Ovary (tissue), 9 donors: Measurements from ENCODE around the gene PPFIBP2. TPM values are rescaled to one million over a fixed set of nuclear protein-coding genes. Genes with fewer than 3 reads are reported as not detected.

Source experiments
- DNase-seq, 5 donors: peaks; one replicate each; pipeline ENCODE4 v3.0.0-alpha.2; 2019 to 2020
- H3K27ac ChIP-seq, 2 donors: fragments of 200-600 bp; one replicate each; pipeline versions ENCODE4 v1.5.1 to v1.8.0; 2019 to 2022
- H3K27me3 ChIP-seq: fragments of 200-600 bp; one replicate; pipeline ENCODE4 v1.8.0; 2022
- H3K36me3 ChIP-seq: fragments of 200-600 bp; sonication (generic); one replicate; pipeline ENCODE4 v1.5.1; 2019
- H3K4me1 ChIP-seq: one replicate; pipeline ENCODE4 v1.8.1; 2013; ENCODE audit warnings: mild to moderate bottlenecking, moderate library complexity; ENCODE audit not compliant: insufficient read depth
- H3K4me3 ChIP-seq: fragments of 200-600 bp; sonication (generic); one replicate; pipeline ENCODE4 v1.5.1; 2017
- H3K9me3 ChIP-seq, 2 donors: fragments of 200-600 bp in 1 of 2; sonication (generic) in 1 of 2; one replicate each; pipeline versions ENCODE4 v1.5.1 to v1.8.1; 2013 to 2019; ENCODE audit warnings: mild to moderate bottlenecking in 1 of 2, moderate library complexity in 1 of 2
- EP300 ChIP-seq: sonication (generic); formaldehyde crosslinking; IDR thresholded peaks from one replicate; pipeline ENCODE4 v1.6.1; 2017; ENCODE audit warnings: antibody characterized with exemption
- POLR2A ChIP-seq: fragments of 450-650 bp; IDR thresholded peaks from one replicate; pipeline ENCODE4 v1.6.1; 2017; ENCODE audit warnings: antibody characterized with exemption, mild to moderate bottlenecking, moderate library complexity
- WGBS, 3 donors: extraction: QIAGEN DNeasy Blood & Tissue Kit in 1 of 3; methylation state at CpG; one replicate each; pipeline versions ENCODE4 v1.1.5 to v1.1.7; 2013 to 2017; 5-methylcytosine and 5-hydroxymethylcytosine counted together
- intact Hi-C, 4 donors: fragments of 100-400 bp; cut with DNase I; formaldehyde crosslinking; loops; one replicate each; pipeline versions ENCODE4 v1.11.0 to v1.15.1; 2022 to 2023
- polyA plus RNA-seq, 2 donors: library from polyadenylated mRNA; stranded (reverse); fragments of 200-250 nt in 1 of 2; fragments of 350-450 nt in 1 of 2; fragmentation: Illumina TruSeq in 1 of 2; extraction: RNeasy Lipid Tissue Mini Kit (QIAGEN cat#74804) in 1 of 2; gene quantifications; one replicate each; pipeline ENCODE4 v1.2.3, GENCODE V29; 2013 to 2014
- total RNA-seq, 7 donors: library from RNA; depleted of rRNA in 2 of 7; stranded (reverse); fragments of >200 nt in 2 of 7; fragmentation: NEBNext Ultra II Directional in 3 of 7; extraction: Animal tissue kit (Norgen Biotek cat#: 25700) in 3 of 7; gene quantifications; one replicate each; pipeline versions ENCODE4 v1.1.0 to v1.2.4, GENCODE V29; 2016 to 2023
- TF ChIP-seq, protein P1 (sequence below), 3 donors: fragments of 450-650 bp in 2 of 3; fragments of 200-600 bp in 1 of 3; IDR thresholded peaks; one replicate each; pipeline versions ENCODE4 v1.5.1 to v1.8.0; 2016 to 2022; ENCODE audit warnings: antibody characterized with exemption in 3 of 3, mild to moderate bottlenecking in 1 of 3
- donor health status: DM: no; HTN: no; CAD: no; lungs with moderate emphysema.
- donor health status: DM: no; HTN: no; CAD: no.
- donor health status: Bipolar disorder and iron deficiency.
- donor health status: DM: yes; HTN: yes; CAD: no.
- donor health status: DM: no; HTN: no; CAD: no.
- donor health status: DM: yes; HTN: yes; CAD: no.

PPFIBP2 gene
- total and polyA plus RNA-seq, 9 donors, result 9.6 to 36.2 (median 20.7) TPM

DNA sequence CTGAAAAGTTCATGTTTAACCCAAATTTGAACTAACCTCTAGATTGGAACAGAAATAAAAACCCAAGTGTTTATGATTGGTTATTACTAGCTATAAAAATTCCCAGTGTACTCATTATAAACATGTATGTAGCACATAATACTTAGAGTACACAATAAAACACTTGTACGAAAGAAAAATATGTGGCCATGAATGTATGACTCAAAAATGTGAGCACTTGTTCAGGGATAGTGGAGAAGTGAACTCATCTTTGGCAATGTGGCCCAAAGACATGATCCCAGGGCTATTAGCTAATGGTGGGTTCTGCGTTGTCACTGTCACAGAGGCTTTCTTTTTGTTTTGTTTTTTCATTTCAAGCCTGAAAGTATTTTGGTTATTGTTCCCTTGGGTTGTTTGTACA lies 72.0 kb downstream of the PPFIBP2 start:
- intact Hi-C loops, result no loop called here
- Histone ChIP-seq H3K4me1 (peaks cover 12% of the 10 kb centered on the region), H3K27me3 (no peaks in the 10 kb centered on the region), H3K4me3 (no peak overlapping the region), H3K9me3 (no peaks in the 10 kb centered on the region), H3K27ac (no peak overlapping the region), H3K36me3 (no peaks in the 10 kb centered on the region)
- DNase-seq, result no peak
- 88 to 95% (median 93%) methylated on average over 2 of the region's 2 CpGs for WGBS, 3 donors
- no peak for TF ChIP-seq POLR2A
- TF ChIP-seq, protein P1, sequence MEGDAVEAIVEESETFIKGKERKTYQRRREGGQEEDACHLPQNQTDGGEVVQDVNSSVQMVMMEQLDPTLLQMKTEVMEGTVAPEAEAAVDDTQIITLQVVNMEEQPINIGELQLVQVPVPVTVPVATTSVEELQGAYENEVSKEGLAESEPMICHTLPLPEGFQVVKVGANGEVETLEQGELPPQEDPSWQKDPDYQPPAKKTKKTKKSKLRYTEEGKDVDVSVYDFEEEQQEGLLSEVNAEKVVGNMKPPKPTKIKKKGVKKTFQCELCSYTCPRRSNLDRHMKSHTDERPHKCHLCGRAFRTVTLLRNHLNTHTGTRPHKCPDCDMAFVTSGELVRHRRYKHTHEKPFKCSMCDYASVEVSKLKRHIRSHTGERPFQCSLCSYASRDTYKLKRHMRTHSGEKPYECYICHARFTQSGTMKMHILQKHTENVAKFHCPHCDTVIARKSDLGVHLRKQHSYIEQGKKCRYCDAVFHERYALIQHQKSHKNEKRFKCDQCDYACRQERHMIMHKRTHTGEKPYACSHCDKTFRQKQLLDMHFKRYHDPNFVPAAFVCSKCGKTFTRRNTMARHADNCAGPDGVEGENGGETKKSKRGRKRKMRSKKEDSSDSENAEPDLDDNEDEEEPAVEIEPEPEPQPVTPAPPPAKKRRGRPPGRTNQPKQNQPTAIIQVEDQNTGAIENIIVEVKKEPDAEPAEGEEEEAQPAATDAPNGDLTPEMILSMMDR (IDR thresholded peaks at IDR 0.05), result no peak
- TF ChIP-seq EP300, result no peak

- H3K4me3 ChIP-seq, result no peak overlapping the region
- DNase-seq, result no peak
- intact Hi-C loops, result no loop called here
- TF ChIP-seq POLR2A (no peak), EP300 (no peak)
- H3K4me1 ChIP-seq, result peaks cover 7% of the 10 kb centered on the region
- no peaks in the 10 kb centered on the region for H3K27me3 ChIP-seq
- 84 to 90% (median 88%) methylated on average over 2 of the region's 2 CpGs for WGBS, 3 donors
- no peaks in the 10 kb centered on the region for H3K36me3 ChIP-seq
- no peaks in the 10 kb centered on the region for H3K9me3 ChIP-seq
- no peak overlapping the region for H3K27ac ChIP-seq
These were observed 72.6 kb downstream of the PPFIBP2 start for GRCh38 chr11:7586376-7586775.

DNA sequence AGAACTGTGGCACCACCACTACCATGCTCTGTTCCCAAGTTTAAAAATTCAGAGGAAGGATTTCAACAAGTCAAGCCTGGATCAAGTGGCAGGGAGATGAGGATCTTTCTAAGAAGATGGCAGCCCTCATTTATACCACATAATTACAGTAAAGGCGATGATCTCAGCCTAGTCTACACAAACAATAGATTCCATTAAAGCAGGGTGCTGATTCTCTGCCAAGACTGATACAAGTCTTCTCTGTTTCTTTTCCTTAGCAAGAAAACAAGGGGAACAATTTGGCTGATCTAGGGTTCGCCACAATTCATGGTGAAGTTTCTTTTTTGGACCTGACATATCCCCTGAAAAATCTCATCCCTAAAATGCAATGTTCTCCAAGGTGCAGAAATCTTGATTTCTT lies 73.9 kb downstream of the PPFIBP2 start:
- peaks cover 5% of the 10 kb centered on the region for H3K4me1 ChIP-seq
- no peak overlapping the region for H3K4me3 ChIP-seq
- no peaks in the 10 kb centered on the region for H3K9me3 ChIP-seq
- DNase-seq, result no peak
- intact Hi-C loops, result no loop called here
- H3K27ac ChIP-seq, result no peak overlapping the region
- TF ChIP-seq POLR2A (no peak), EP300 (no peak)
- TF ChIP-seq, protein P1 (IDR thresholded peaks at IDR 0.05), result no peak
- no peaks in the 10 kb centered on the region for H3K36me3 ChIP-seq
- whole genome bisulfite sequencing, 3 donors, result 91 to 99% (median 95%) methylated on average over 2 of the region's 2 CpGs
- H3K27me3 ChIP-seq, result no peaks in the 10 kb centered on the region

DNA sequence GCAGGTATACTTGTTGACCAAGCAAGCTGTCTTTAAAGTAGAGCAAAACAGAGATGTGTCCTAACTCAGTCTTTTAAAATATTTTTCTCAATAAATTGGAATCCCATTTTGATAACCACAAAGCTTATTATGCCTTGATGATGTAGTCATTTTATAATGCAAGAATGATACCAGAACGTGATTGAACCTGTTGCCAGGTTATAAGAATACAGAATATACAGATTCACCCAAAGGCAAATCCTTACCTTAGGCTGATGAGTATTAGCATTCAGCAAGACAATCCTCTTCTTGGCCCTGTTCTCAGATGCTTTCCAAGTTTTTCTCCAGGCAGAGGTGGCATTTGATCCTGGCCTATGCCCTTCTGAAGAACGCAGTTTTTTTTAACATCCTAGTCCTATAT lies 76.1 kb downstream of the PPFIBP2 start:
- H3K4me3 ChIP-seq, result no peak overlapping the region
- no peaks in the 10 kb centered on the region for H3K9me3 ChIP-seq
- no peaks in the 10 kb centered on the region for H3K36me3 ChIP-seq
- H3K27me3 ChIP-seq, result no peaks in the 10 kb centered on the region
- intact Hi-C loops, result no loop called here
- DNase-seq, result no peak
- H3K4me1 ChIP-seq, result peaks cover 3% of the 10 kb centered on the region
- WGBS, 3 donors, result 86 to 99% (median 87%) methylated on average over 2 of the region's 2 CpGs
- H3K27ac ChIP-seq, result no peak overlapping the region
- TF ChIP-seq EP300 (no peak), POLR2A (no peak)
- TF ChIP-seq, protein P1 (IDR thresholded peaks at IDR 0.05), result no peak

DNA sequence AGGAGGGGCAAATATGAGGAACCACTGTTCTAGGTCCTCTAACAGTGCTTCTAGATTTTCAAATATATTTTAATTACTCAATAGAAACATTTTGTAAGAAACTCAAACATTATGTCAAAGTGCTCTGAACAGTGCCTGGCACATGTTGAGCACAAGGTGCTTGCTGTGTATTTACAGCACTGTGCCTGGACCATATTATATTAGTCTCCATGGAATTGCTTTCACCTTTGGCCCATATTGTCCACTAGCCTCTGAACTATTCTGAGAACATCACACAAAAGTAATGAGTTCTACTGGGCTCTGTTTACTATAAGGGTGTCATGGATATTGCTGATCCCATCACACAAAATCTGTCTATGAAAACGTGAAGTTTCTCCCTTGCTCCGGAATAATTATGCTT lies 76.7 kb downstream of the PPFIBP2 start:
- WGBS, 3 donors, result 91 to 94% (median 92%) methylated on average over 2 of the region's 2 CpGs
- no peak for TF ChIP-seq POLR2A
- TF ChIP-seq, protein P1 (IDR thresholded peaks at IDR 0.05), result no peak
- TF ChIP-seq EP300, result no peak
- H3K27ac ChIP-seq, result no peak overlapping the region
- H3K27me3 ChIP-seq, result no peaks in the 10 kb centered on the region
- no peaks in the 10 kb centered on the region for H3K36me3 ChIP-seq
- intact Hi-C loops, result no loop called here
- no peak overlapping the region for H3K4me3 ChIP-seq
- DNase-seq, result no peak
- no peaks in the 10 kb centered on the region for H3K9me3 ChIP-seq
- peaks cover 3% of the 10 kb centered on the region for H3K4me1 ChIP-seq
